GM12878 (cell line): ENCODE data around the gene EOMES. TPM values are rescaled to one million over a fixed set of nuclear protein-coding genes. Genes with fewer than 3 reads are reported as not detected.

Experiments
- ATAC-seq: fragments of 200-7000 bp; cut with Tn5 transposase; 3 replicates; pipeline ENCODE4 v1.9.1; 2020; ENCODE audit warnings: mild to moderate bottlenecking, moderate library complexity
- BruUV-seq: library from RNA; stranded (reverse); fragments of 400-500 nt; replicated peaks from 2 replicates; lab custom pipeline; 2021; lab: Mats Ljungman, UMichigan
- CTCF ChIA-PET: fragments of 300-600 bp; sonication (Branson Sonifier 250); formaldehyde crosslinking; extraction: SDS; loops from one replicate; lab custom pipeline; 2021; ENCODE audit warnings: inconsistent platforms; lab: Yijun Ruan, JAX
- POLR2A ChIA-PET: fragments of 350-600 bp; formaldehyde crosslinking; extraction: SDS; loops from one replicate; lab custom pipeline; 2021; ENCODE audit warnings: inconsistent platforms; lab: Charles Lee
- RAD21 ChIA-PET: fragments of 300-600 bp; sonication (Branson Sonifier 250); formaldehyde crosslinking; loops from one replicate; lab custom pipeline; 2023; ENCODE audit warnings: antibody characterized with exemption; ENCODE audit not compliant: unreplicated experiment; lab: Charles Lee
- SMC1A ChIA-PET: fragments of 300-600 bp; sonication (Branson Sonifier 250); formaldehyde crosslinking; loops from one replicate; lab custom pipeline; 2023; ENCODE audit not compliant: unreplicated experiment, uncharacterized antibody; lab: Charles Lee
- DNase-seq: peaks from one replicate; pipeline ENCODE4 v3.0.0-alpha.2; 2011; ENCODE audit warnings: low read depth, low spot score
- FAIRE-seq: peaks from 3 replicates; lab custom pipeline; 2011; peaks lifted over from hg19 to GRCh38; lab: Jason Lieb, UNC
- H2AFZ ChIP-seq: 2 replicates; pipeline ENCODE4 v1.6.0; 2011; ENCODE audit warnings: low read depth, low read length, control low read depth; ENCODE audit not compliant: control insufficient read depth
- H3K27ac ChIP-seq: 2 replicates; pipeline ENCODE4 v1.5.1; 2011; ENCODE audit warnings: control low read depth; ENCODE audit not compliant: control insufficient read depth, insufficient read depth
- H3K27me3 ChIP-seq, 2 experiments: replicated peaks in 1 of 2; 2 replicates each; pipeline versions ENCODE4 v1.6.0 to v1.6.1; 2011; ENCODE audit warnings: low read length in 1 of 2; ENCODE audit not compliant: control insufficient read depth in 2 of 2, insufficient read depth in 2 of 2
- H3K36me3 ChIP-seq, 2 experiments: 2 replicates each; pipeline ENCODE4 v1.5.1; 2011; ENCODE audit warnings: low read length in 1 of 2; ENCODE audit not compliant: control insufficient read depth in 2 of 2, insufficient read depth in 2 of 2
- H3K4me1 ChIP-seq: 2 replicates; pipeline ENCODE4 v1.6.1; 2011; ENCODE audit warnings: mild to moderate bottlenecking, low read length, moderate library complexity, mixed read lengths; ENCODE audit not compliant: control insufficient read depth, insufficient read depth
- H3K4me2 ChIP-seq: 2 replicates; pipeline ENCODE4 v1.6.0; 2011; ENCODE audit warnings: control low read depth; ENCODE audit not compliant: control insufficient read depth, insufficient read depth
- H3K4me3 ChIP-seq: fragments of 200-600 bp; sonication (generic); 2 replicates; pipeline ENCODE4 v1.5.1; 2016
- H3K79me2 ChIP-seq: 2 replicates; pipeline ENCODE4 v1.6.0; 2011; ENCODE audit warnings: low read length; ENCODE audit not compliant: control insufficient read depth, insufficient read depth
- H3K9ac ChIP-seq: 2 replicates; pipeline ENCODE4 v1.8.0; 2011; ENCODE audit warnings: low read length, control low read depth, mixed read lengths; ENCODE audit not compliant: control insufficient read depth, insufficient read depth
- H3K9me3 ChIP-seq: replicated peaks from 3 replicates; pipeline ENCODE4 v1.5.1; 2011; ENCODE audit warnings: mild to moderate bottlenecking, low read length; ENCODE audit not compliant: control insufficient read depth, insufficient read depth
- H4K20me1 ChIP-seq: 2 replicates; pipeline ENCODE4 v1.6.0; 2011; ENCODE audit not compliant: control insufficient read depth, insufficient read depth
- ATF7 ChIP-seq: fragments of 450-650 bp; IDR thresholded peaks from 2 replicates; pipeline ENCODE4 v1.6.1; 2016; ENCODE audit warnings: low read depth, mild to moderate bottlenecking
- BCL11A ChIP-seq: IDR thresholded peaks from 2 replicates; pipeline ENCODE4 v1.6.1; 2011; ENCODE audit warnings: low read depth, low read length
- CBX5 ChIP-seq: sonication (generic); IDR thresholded peaks from 2 replicates; pipeline ENCODE4 v1.6.1; 2016; ENCODE audit warnings: low read depth, moderate library complexity, mild to moderate bottlenecking, inconsistent platforms
- KAT2A ChIP-seq: conservative IDR thresholded peaks from 2 replicates; pipeline ENCODE4 v1.6.1; 2011; ENCODE audit warnings: low read depth, low read length; ENCODE audit not compliant: control insufficient read depth
- RCOR1 ChIP-seq: conservative IDR thresholded peaks from 2 replicates; pipeline ENCODE4 v1.6.1; 2012; ENCODE audit warnings: low read depth, low read length, improper control_type of control experiment
- STAT1 ChIP-seq: fragments of 450-650 bp; conservative IDR thresholded peaks from 2 replicates; pipeline ENCODE4 v1.6.1; 2014; ENCODE audit warnings: antibody characterized with exemption, mild to moderate bottlenecking
- WGBS: methylation state at CpG from one replicate; pipeline ENCODE4 v1.1.6; 2016; ENCODE audit warnings: low lambda C conversion rate; ENCODE audit not compliant: insufficient replicate concordance, insufficient coverage; ENCODE audit errors: missing lambda C conversion rate; 5-methylcytosine and 5-hydroxymethylcytosine counted together
- in situ Hi-C: fragments of 300-500 bp; cut with MboI; formaldehyde crosslinking; loops from 9 replicates; pipeline ENCODE4 v1.14.3; 2018; ENCODE audit warnings: mixed read lengths
- intact Hi-C: fragments of 100-400 bp; cut with micrococcal nuclease; formaldehyde crosslinking; loops from one replicate; pipeline ENCODE4 v1.14.2; 2022; ENCODE audit not compliant: unreplicated experiment
- polyA plus RNA-seq, 11 experiments: library from polyadenylated mRNA; depleted of rRNA in 4 of 11; unstranded in 6 of 11; stranded (reverse) in 5 of 11; fragments of >200 nt; fragmentation: Nextera tagmentation in 4 of 11; fragmentation: Illumina TruSeq in 1 of 11; extraction: Ambion mirVana in 4 of 11; extraction: Trizol in 1 of 11; gene quantifications; 1 replicate in 1 of 11; 2 replicates in 10 of 11; pipeline versions ENCODE4 v1.2.1 to v1.2.3, GENCODE V29; 2011 to 2016; ENCODE audit warnings: inconsistent platforms in 2 of 11, missing spikeins in 2 of 11, low read depth in 1 of 11
- total RNA-seq, 4 experiments: library from RNA; depleted of rRNA in 3 of 4; stranded (reverse); fragments of >200 nt in 3 of 4; fragmentation: Illumina TruSeq in 1 of 4; extraction: Trizol in 1 of 4; gene quantifications; 2 replicates each; pipeline versions ENCODE4 v1.2.1 to v1.2.3, GENCODE V29; 2013 to 2021
- TF ChIP-seq, protein P1 (sequence below): fragments of 450-650 bp; IDR thresholded peaks from 2 replicates; pipeline ENCODE4 v1.6.1; 2017; ENCODE audit warnings: low read depth, mild to moderate bottlenecking, moderate library complexity
- TF ChIP-seq, protein P2 (sequence below): fragments of 450-650 bp; formaldehyde crosslinking; IDR thresholded peaks from 2 replicates; pipeline ENCODE4 v1.4.0; 2020; ENCODE audit warnings: mild to moderate bottlenecking, moderate library complexity
- TF ChIP-seq, protein P3 (sequence below): fragments of 450-650 bp; IDR thresholded peaks from 2 replicates; pipeline ENCODE4 v1.6.1; 2017; ENCODE audit warnings: mild to moderate bottlenecking, low read depth, inconsistent platforms; ENCODE audit not compliant: poor library complexity, severe bottlenecking
- TF ChIP-seq, protein P4 (sequence below): IDR thresholded peaks from 2 replicates; pipeline ENCODE4 v1.6.1; 2011; ENCODE audit warnings: low read depth, low read length, improper control_type of control experiment, borderline replicate concordance

Gene EOMES
- total and polyA plus RNA-seq, 10 of the 15 experiments (the other 5 are each of a cell fraction or from before 2014, with no cell fraction given): 1.5 to 178 (median 4.5) TPM

DNA sequence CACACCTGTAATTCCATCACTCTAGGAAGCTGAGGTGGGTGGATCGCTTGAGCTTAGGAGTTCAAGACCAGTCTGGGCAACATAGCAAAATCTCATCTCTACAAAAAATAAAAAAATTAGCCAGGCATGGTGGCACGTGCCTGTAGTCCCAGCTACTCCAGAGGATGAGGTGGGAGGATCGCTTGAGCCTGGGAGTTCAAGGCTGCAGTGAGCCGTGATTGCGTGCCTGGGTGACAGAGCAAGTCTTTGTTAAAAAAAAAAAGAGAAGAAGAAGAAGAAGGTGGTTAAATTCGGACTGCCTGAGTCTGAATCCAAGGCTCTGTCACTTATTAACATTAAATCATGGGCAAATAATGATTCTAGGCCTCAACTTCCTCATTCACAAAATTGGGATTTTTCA lies 51.0 kb downstream of the EOMES start:
- Histone ChIP-seq H3K36me3 (no peaks in the 10 kb centered on the region), H3K27me3 (no peaks in the 10 kb centered on the region), H3K9me3 (no peaks in the 10 kb centered on the region), H3K9ac (no peak overlapping the region), H3K4me2 (no peak overlapping the region), H3K4me1 (peaks cover 4% of the 10 kb centered on the region), H3K4me3 (no peak overlapping the region), H2AFZ (no peak overlapping the region), H4K20me1 (no peaks in the 10 kb centered on the region), H3K27ac (no peak overlapping the region), H3K79me2 (no peaks in the 10 kb centered on the region)
- no peak for TF ChIP-seq CBX5
- TF ChIP-seq KAT2A: no peak
- TF ChIP-seq, protein P1, sequence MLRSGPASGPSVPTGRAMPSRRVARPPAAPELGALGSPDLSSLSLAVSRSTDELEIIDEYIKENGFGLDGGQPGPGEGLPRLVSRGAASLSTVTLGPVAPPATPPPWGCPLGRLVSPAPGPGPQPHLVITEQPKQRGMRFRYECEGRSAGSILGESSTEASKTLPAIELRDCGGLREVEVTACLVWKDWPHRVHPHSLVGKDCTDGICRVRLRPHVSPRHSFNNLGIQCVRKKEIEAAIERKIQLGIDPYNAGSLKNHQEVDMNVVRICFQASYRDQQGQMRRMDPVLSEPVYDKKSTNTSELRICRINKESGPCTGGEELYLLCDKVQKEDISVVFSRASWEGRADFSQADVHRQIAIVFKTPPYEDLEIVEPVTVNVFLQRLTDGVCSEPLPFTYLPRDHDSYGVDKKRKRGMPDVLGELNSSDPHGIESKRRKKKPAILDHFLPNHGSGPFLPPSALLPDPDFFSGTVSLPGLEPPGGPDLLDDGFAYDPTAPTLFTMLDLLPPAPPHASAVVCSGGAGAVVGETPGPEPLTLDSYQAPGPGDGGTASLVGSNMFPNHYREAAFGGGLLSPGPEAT: no peak
- TF ChIP-seq, protein P2, sequence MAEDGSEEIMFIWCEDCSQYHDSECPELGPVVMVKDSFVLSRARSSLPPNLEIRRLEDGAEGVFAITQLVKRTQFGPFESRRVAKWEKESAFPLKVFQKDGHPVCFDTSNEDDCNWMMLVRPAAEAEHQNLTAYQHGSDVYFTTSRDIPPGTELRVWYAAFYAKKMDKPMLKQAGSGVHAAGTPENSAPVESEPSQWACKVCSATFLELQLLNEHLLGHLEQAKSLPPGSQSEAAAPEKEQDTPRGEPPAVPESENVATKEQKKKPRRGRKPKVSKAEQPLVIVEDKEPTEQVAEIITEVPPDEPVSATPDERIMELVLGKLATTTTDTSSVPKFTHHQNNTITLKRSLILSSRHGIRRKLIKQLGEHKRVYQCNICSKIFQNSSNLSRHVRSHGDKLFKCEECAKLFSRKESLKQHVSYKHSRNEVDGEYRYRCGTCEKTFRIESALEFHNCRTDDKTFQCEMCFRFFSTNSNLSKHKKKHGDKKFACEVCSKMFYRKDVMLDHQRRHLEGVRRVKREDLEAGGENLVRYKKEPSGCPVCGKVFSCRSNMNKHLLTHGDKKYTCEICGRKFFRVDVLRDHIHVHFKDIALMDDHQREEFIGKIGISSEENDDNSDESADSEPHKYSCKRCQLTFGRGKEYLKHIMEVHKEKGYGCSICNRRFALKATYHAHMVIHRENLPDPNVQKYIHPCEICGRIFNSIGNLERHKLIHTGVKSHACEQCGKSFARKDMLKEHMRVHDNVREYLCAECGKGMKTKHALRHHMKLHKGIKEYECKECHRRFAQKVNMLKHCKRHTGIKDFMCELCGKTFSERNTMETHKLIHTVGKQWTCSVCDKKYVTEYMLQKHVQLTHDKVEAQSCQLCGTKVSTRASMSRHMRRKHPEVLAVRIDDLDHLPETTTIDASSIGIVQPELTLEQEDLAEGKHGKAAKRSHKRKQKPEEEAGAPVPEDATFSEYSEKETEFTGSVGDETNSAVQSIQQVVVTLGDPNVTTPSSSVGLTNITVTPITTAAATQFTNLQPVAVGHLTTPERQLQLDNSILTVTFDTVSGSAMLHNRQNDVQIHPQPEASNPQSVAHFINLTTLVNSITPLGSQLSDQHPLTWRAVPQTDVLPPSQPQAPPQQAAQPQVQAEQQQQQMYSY (CRISPR knock-in tag): no peak
- TF ChIP-seq, protein P3, sequence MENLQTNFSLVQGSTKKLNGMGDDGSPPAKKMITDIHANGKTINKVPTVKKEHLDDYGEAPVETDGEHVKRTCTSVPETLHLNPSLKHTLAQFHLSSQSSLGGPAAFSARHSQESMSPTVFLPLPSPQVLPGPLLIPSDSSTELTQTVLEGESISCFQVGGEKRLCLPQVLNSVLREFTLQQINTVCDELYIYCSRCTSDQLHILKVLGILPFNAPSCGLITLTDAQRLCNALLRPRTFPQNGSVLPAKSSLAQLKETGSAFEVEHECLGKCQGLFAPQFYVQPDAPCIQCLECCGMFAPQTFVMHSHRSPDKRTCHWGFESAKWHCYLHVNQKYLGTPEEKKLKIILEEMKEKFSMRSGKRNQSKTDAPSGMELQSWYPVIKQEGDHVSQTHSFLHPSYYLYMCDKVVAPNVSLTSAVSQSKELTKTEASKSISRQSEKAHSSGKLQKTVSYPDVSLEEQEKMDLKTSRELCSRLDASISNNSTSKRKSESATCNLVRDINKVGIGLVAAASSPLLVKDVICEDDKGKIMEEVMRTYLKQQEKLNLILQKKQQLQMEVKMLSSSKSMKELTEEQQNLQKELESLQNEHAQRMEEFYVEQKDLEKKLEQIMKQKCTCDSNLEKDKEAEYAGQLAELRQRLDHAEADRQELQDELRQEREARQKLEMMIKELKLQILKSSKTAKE: no peak
- no peak for TF ChIP-seq RCOR1
- TF ChIP-seq, protein P4, sequence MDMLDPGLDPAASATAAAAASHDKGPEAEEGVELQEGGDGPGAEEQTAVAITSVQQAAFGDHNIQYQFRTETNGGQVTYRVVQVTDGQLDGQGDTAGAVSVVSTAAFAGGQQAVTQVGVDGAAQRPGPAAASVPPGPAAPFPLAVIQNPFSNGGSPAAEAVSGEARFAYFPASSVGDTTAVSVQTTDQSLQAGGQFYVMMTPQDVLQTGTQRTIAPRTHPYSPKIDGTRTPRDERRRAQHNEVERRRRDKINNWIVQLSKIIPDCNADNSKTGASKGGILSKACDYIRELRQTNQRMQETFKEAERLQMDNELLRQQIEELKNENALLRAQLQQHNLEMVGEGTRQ: no peak
- TF ChIP-seq STAT1: no peak
- TF ChIP-seq ATF7: no peak
- no peak for TF ChIP-seq BCL11A
- FAIRE-seq: no peak
- POLR2A ChIA-PET: interaction anchor here (0.5 to 1.0 kb wide), 5 partner anchors 10 to 311 kb away, joined by 3 to 8 read pairs (median 4); no protein-coding TSS in a partner anchor
- WGBS: 60% methylated on average over 6 of the region's 6 CpGs
- SMC1A ChIA-PET: interaction anchor here (0.8 to 3.6 kb wide), 7 partner anchors 10 to 655 kb away, joined by 3 to 38 read pairs (median 4); no protein-coding TSS in a partner anchor
- ATAC-seq: no peak
- in situ Hi-C loops: loop anchor here (25.0 kb wide), 1 partner anchor 534 kb away; no protein-coding TSS in a partner anchor
- CTCF ChIA-PET: interaction anchor here (0.5 to 4.5 kb wide), 6 partner anchors 10 to 291 kb away, joined by 3 to 37 read pairs (median 5); no protein-coding TSS in a partner anchor
- DNase-seq: no peak
- RAD21 ChIA-PET: interaction anchor here (1.2 kb wide), 1 partner anchor 11 kb away, joined by 3 read pairs; no protein-coding TSS in a partner anchor
- BruUV-seq: no TSS peak
- intact Hi-C loops: no loop called here
